Fibroblast of lung (primary cell): ENCODE measurements around the gene PXN. TPM values are rescaled to one million over a fixed set of nuclear protein-coding genes. Genes with fewer than 3 reads are reported as not detected.
A peak's percentile ranks its signal among the peaks of the same experiment; 100 is the strongest.
"Not testable (repeated sequence)": the region's sequence is repeated elsewhere in the genome, so short reads cannot be mapped to it uniquely, and the experiment has no call there.

Source experiments
- DNase-seq, 2 donors: peaks; one replicate each; pipeline versions ENCODE4 v3.0.0 to v3.0.0-alpha.2; 2010; ENCODE audit warnings: low read depth in 2 of 2
- H2AFZ ChIP-seq: 2 replicates; pipeline ENCODE4 v1.5.1; 2012; ENCODE audit warnings: low read length, control low read depth, inconsistent platforms
- H3K27ac ChIP-seq: 2 replicates; pipeline ENCODE4 v1.5.1; 2011; ENCODE audit warnings: low read length, control low read depth; ENCODE audit not compliant: insufficient read depth
- H3K27me3 ChIP-seq: 2 replicates; pipeline ENCODE4 v1.5.1; 2011; ENCODE audit warnings: mild to moderate bottlenecking, low read length; ENCODE audit not compliant: control insufficient read depth, insufficient read depth
- H3K36me3 ChIP-seq: 2 replicates; pipeline ENCODE4 v1.5.1; 2011; ENCODE audit warnings: low read length; ENCODE audit not compliant: control insufficient read depth, insufficient read depth
- H3K4me1 ChIP-seq: 2 replicates; pipeline ENCODE4 v1.5.1; 2011; ENCODE audit warnings: low read length; ENCODE audit not compliant: control insufficient read depth, insufficient read depth; ENCODE audit errors: extremely low read depth
- H3K4me2 ChIP-seq: 2 replicates; pipeline ENCODE4 v1.5.1; 2011; ENCODE audit warnings: low read length, control low read depth; ENCODE audit not compliant: insufficient read depth; ENCODE audit errors: extremely low read depth
- H3K4me3 ChIP-seq, 4 experiments: fragments of 200-600 bp in 1 of 4; sonication (generic) in 1 of 4; replicated peaks in 1 of 4; 2 replicates each; pipeline ENCODE4 v1.5.1; 2011 to 2016; ENCODE audit warnings: low read length in 4 of 4, low read depth in 3 of 4, mild to moderate bottlenecking in 3 of 4, control low read depth in 2 of 4, inconsistent platforms in 1 of 4, mixed read lengths in 1 of 4; ENCODE audit not compliant: insufficient read depth in 1 of 4; ENCODE audit errors: control extremely low read depth in 1 of 4
- H3K79me2 ChIP-seq: 2 replicates; pipeline ENCODE4 v1.5.1; 2012; ENCODE audit warnings: mild to moderate bottlenecking, low read length, inconsistent platforms; ENCODE audit not compliant: control insufficient read depth, insufficient read depth
- H3K9ac ChIP-seq: 2 replicates; pipeline ENCODE4 v1.5.1; 2011; ENCODE audit warnings: mild to moderate bottlenecking, low read length, control low read depth; ENCODE audit not compliant: insufficient read depth
- H3K9me3 ChIP-seq: 2 replicates; pipeline ENCODE4 v1.5.1; 2012; ENCODE audit warnings: low read depth, low read length; ENCODE audit not compliant: control insufficient read depth, insufficient read depth
- H4K20me1 ChIP-seq: 2 replicates; pipeline ENCODE4 v1.5.1; 2011; ENCODE audit warnings: low read length; ENCODE audit not compliant: control insufficient read depth, insufficient read depth; ENCODE audit errors: extremely low read depth
- EZH2 ChIP-seq: IDR thresholded peaks from 2 replicates; pipeline ENCODE4 v1.5.1; 2012; ENCODE audit warnings: low read length, control low read depth, mild to moderate bottlenecking; ENCODE audit errors: missing control alignments
- polyA plus RNA-seq, 2 donors: library from polyadenylated mRNA; depleted of rRNA in 1 of 2; stranded (reverse) in 1 of 2; unstranded in 1 of 2; fragments of >200 nt; gene quantifications; 2 replicates each; pipeline ENCODE4 v1.2.1, GENCODE V29; 2011 to 2012; ENCODE audit warnings: missing spikeins in 1 of 2
- total RNA-seq: library from RNA; depleted of rRNA; stranded (reverse); fragments of >200 nt; gene quantifications from 2 replicates; pipeline ENCODE4 v1.2.1, GENCODE V29; 2014
- TF ChIP-seq, protein P1 (sequence below), 2 donors: IDR thresholded peaks in 1 of 2; conservative IDR thresholded peaks in 1 of 2; 1 replicate in 1 of 2; 2 replicates in 1 of 2; pipeline ENCODE4 v1.5.1; 2011 to 2012; ENCODE audit warnings: low read length in 2 of 2, control low read depth in 1 of 2, inconsistent platforms in 1 of 2, low read depth in 1 of 2, mild to moderate bottlenecking in 1 of 2

PXN gene
- total and polyA plus RNA-seq, 2 donors (not counting 1 experiment from before 2014, with no cell fraction given), result 21.5 to 31.4 TPM

DNA sequence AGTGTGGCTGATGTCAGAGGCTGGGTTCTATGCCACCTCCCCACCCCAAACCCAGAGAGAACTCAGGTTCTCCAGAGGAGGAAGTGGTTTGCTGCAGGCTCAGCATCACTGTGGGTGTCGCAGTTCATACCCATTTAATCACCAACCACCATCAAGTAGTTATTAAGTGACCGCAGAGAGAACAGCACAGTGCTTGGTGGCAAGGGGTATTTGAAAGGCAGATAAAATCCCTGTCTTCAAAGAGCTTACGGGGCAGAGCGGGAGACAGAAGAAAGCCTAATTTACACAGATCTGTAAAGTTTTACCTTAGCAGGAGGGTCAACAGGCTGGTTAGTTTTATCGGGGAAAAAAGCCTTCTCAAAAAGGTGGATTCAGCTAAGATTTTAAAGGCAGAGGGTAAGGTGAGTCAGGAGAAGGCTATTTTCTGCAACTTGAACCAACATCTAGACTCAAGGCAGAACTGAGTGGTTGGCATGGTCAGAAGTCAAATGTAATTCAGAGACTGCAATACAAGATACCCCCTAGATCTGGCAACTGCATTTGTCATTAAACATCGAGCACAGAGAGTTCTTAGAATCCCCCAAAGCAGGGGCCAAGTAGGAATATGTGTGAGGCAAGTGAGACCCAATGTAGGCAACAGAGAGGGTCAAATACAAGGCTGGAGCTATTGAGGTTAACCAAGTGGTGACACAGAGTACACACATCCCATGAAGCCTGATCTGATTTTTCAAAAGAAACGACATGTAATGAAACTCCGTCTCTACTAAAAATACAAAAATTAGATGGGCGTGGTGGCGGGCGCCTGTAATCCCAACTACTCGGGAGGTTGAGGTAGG lies 13.2 kb downstream of the PXN start:
- Histone ChIP-seq H3K27me3 (no peaks in the 10 kb centered on the region), H3K9ac (no peak overlapping the region), H3K4me1 (peaks cover 32% of the 10 kb centered on the region), H3K9me3 (no peaks in the 10 kb centered on the region), H3K36me3 (peaks cover 3% of the 10 kb centered on the region), H3K4me3 (no peak overlapping the region), H4K20me1 (no peaks in the 10 kb centered on the region), H2AFZ (no peak overlapping the region), H3K27ac (no peak overlapping the region), H3K79me2 (peaks cover 93% of the 10 kb centered on the region), H3K4me2 (no peak overlapping the region)
- TF ChIP-seq, protein P1, sequence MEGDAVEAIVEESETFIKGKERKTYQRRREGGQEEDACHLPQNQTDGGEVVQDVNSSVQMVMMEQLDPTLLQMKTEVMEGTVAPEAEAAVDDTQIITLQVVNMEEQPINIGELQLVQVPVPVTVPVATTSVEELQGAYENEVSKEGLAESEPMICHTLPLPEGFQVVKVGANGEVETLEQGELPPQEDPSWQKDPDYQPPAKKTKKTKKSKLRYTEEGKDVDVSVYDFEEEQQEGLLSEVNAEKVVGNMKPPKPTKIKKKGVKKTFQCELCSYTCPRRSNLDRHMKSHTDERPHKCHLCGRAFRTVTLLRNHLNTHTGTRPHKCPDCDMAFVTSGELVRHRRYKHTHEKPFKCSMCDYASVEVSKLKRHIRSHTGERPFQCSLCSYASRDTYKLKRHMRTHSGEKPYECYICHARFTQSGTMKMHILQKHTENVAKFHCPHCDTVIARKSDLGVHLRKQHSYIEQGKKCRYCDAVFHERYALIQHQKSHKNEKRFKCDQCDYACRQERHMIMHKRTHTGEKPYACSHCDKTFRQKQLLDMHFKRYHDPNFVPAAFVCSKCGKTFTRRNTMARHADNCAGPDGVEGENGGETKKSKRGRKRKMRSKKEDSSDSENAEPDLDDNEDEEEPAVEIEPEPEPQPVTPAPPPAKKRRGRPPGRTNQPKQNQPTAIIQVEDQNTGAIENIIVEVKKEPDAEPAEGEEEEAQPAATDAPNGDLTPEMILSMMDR (conservative IDR thresholded peaks at IDR 0.05 in 1 of 2, IDR thresholded peaks at IDR 0.05 in 1 of 2; ENCODE audit: low read depth in 1 of 2, low read length in 2 of 2), result no peak
- no peak for TF ChIP-seq EZH2
- DNase-seq, result no peak

- not testable (repeated sequence) for H3K36me3 ChIP-seq, H2AFZ ChIP-seq, H3K9ac ChIP-seq, H3K4me2 ChIP-seq, H3K27me3 ChIP-seq, H4K20me1 ChIP-seq, DNase-seq, H3K27ac ChIP-seq, H3K9me3 ChIP-seq, H3K4me3 ChIP-seq
- Histone ChIP-seq H3K79me2 (peaks cover 95% of the 10 kb centered on the region), H3K4me1 (peaks cover 32% of the 10 kb centered on the region)
Measured at GRCh38 chr12:120251364-120252070, 14.0 kb downstream of the PXN start.

DNA sequence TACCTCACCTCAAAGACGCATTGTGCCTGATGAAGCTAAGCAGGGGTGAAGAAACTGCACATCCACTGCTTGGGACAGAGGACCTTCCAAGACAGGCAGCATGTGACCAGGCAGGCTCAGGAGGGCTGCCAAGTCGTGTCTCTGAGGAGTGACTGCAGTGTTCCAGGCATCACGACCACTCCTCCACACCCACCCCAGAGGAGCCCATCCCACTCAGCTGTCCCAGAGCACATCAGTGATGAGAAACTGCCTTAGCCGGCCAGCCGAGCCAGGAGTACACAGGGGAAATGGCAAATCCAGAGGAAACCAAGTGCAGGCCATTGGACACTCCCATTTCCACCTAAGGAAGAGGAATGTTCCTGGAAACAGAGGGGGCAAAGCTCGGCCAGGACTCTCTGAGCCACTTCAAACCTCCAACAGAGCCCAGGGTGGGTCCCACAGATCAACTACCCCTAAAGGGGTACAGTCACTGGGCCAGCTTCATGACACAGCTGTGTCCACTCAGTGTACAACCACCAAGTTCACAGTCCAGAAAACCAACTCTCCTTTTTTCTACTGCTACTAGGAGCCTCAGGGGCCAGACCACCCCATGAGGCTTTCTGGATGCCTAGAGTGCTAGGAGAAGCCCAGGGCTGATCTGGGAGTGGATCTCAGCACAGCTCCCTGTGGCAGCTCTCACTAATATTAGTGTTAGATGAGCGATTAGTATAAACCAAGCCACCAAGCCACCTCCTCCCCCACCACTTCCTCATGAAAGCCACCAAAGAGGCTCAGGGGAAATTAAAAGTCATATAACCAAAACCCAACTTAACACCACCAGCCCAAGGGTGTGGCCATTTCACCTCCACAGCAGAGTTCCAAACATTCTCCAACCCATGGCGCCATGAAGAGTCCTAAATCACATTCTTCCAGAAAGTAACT lies 15.4 kb downstream of the PXN start:
- peaks cover 91% of the 10 kb centered on the region for H3K79me2 ChIP-seq
- no peak overlapping the region for H3K9ac ChIP-seq
- no peak overlapping the region for H2AFZ ChIP-seq
- peak overlapping the region; percentile 57 for H3K27ac ChIP-seq
- H3K36me3 ChIP-seq, result peaks cover 3% of the 10 kb centered on the region
- TF ChIP-seq EZH2, result no peak
- TF ChIP-seq, protein P1 (conservative IDR thresholded peaks at IDR 0.05 in 1 of 2, IDR thresholded peaks at IDR 0.05 in 1 of 2; ENCODE audit: low read depth in 1 of 2, low read length in 2 of 2), result no peak
- H3K4me2 ChIP-seq, result peak overlapping the region; percentile 68
- no peaks in the 10 kb centered on the region for H4K20me1 ChIP-seq
- H3K4me3 ChIP-seq, result no peak overlapping the region
- no peak for DNase-seq
- H3K9me3 ChIP-seq, result no peaks in the 10 kb centered on the region
- H3K27me3 ChIP-seq, result no peaks in the 10 kb centered on the region
- H3K4me1 ChIP-seq, result peaks cover 28% of the 10 kb centered on the region
